Fibroblast of the conjunctiva (primary cell): ENCODE measurements around the gene TRPC4AP.
"Not testable (repeated sequence)": the region's sequence is repeated elsewhere in the genome, so short reads cannot be mapped to it uniquely, and the experiment has no call there.

Experiments used
- DNase-seq: peaks from one replicate; pipeline ENCODE4 v3.0.0-alpha.2; 2010; ENCODE audit warnings: low read depth

TRPC4AP gene

DNA sequence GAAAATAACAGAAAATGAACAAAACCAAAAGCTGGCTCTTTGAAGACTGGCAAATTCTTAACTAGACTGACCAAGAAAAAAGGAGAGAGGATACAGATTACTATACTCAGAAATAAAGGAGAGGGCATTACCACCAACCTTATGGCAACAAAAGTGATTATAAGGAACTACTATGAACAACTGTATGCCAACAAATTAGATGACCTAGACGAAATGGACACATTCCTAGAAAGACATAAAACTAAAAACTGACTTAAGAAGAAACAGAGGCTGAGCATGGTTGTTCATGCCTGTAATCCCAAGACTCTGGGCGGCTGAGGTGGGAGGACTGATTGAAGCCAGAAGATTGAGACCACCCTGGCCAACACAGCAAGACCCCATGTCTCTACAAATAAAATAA lies 33.5 kb downstream of the TRPC4AP start:
- DNase-seq: no peak

DNA sequence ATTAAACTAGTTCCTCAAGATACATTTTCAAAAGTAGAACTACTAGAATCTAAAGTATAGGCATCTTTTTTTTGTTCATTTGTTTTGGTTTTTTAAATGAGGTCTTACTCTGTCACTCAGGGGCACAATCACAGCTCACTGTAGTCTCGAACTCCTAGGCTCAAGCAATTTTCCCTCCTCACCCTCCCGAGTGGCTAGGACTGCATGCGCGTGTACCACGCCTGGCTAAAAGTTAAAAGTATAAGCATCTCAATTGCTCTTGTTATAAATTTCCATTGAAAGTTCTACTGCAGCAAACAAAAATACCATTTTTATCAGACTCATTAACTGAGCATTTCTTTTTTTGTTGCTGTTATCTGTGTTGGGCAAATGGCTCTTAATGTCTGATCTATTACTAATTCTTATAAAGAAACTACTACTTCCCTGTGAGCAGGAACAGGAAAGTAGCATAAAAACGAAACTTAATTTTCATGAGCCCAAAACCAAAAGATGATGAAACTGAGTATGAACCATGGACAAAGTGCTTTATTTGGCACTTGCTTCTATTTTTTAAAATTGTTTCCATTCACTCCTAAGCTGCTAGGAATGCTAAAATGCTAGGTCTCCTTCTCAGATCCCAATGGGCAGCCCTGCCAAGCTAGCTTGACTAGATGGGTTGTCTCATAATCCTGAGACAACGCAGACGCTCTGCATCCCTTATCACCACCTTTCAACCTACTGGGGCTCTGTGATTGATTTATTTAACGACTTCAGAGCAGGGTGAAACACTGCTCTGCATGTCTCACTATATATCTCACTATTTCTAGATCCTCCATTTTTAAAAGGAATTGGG lies 36.9 kb downstream of the TRPC4AP start:
- peak; percentile 4 for DNase-seq

DNA sequence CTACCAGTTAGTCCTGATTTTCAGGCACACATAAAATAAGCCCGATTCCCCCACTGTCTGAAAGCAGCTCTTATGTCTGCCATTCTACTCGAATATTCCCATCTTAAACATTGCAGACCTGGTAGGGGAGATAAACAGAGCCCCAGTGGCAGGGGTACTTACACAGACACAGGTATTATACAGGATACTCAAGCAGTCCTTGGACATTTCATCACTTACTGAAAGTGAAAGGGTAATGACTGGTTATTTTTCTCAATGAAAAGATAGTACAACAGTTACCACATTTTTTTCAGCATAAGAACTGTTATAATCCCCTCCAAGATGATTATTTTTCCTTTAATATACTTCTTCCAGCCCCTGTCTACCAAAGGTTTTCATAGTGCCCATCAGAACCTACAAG lies 37.8 kb downstream of the TRPC4AP start:
- DNase-seq: no peak

DNA sequence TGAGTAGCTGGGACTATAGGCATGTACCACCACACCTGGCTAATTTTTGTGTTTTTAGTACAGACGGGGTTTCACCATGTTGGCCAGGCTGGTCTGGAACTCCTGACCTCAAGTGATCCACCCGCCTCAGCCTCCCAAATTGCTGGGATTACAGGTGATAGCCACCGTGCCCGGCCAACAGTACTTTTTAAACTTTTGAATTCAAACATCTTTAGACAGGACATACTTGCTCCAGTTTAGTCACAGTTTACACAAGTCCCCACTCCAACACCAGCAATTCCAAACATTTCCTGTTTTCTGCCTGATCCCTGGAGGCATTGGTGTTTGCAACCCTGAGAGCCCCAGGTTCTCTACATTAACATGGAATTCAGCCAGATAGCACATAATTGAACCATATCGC lies 40.0 kb downstream of the TRPC4AP start:
- DNase-seq: not testable (repeated sequence)

DNA sequence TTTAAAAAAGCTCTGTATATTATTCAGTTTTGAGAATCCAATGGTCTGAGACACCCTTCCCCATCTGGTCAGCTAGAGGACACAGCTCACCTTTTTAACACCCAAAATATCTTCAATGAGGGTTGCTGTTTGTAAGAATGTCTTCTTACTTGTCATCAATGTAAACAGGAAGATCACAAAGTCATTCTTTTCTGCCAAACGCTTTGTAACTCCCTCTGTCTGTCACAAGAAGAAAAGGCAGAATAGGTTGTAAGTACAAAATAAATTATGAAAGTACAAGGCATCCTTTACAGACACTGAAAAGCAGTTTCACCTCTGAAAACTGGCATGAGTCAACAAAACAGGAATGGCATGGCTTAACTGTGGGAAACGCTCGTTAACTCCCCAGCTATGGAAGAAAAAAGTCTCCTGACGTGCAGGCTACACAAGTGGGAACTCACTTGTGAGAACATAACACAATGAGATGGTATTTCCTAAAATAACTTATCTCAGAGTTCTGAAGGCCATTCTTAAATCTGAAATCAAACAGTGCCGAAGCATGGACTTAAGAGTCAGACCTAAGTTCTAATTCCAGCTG lies 42.7 kb downstream of the TRPC4AP start:
- no peak for DNase-seq

DNA sequence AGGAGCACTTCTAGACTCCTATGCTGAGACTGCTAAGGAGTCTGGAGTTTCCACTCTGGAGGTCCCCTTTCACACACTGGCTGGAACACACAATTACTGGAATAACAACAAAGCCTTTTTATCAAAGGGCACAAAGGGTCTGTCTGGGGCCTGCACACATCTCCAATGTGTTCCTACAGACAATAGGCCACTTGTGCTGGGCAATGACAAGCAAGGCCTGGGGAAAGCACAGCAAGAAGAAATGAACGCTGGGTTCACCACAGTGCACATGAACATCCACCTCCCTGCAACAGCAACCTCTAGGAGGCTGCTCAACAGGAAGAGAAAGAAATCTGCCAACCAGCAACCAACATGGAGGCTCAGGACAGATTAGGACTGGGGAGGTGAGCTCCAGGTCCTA lies 43.9 kb downstream of the TRPC4AP start:
- no peak for DNase-seq

DNA sequence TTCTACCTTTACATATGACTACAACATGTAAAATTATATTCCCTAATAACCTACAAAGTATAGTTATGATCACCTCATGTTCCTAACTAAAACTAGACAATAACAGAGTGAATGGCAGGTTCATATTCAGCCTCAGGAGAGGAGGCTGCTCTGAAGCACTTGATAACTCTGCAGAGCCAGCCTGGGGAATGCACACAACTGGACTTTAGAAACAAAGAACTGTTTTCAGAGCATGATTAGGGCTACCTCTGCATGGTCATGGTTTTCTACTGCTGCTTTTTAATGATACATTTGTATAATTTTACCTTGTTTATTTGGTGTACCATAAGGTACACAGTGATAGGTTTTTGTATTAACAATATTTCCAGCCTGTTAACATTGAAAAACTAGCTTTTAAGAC lies 50.3 kb downstream of the TRPC4AP start:
- no peak for DNase-seq

DNA sequence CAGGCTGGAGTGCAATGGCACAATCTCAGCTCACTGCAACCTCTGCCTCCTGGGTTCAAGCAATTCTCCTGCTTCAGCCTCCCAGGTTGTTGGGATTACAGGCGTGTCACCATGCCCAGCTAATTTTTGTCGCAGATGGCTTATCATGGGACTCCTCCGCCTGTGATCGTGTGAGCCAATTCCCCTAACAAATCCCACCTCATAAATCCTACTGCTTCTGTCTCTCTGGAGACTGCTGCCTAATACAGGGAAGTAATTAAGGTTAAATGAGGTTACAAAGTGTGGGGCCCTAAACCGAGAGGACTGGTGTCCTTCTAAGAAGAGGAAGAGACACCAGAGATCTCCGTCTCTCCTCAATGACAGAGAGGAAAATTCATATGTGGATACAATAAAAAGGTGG lies 52.0 kb downstream of the TRPC4AP start:
- DNase-seq: no peak

DNA sequence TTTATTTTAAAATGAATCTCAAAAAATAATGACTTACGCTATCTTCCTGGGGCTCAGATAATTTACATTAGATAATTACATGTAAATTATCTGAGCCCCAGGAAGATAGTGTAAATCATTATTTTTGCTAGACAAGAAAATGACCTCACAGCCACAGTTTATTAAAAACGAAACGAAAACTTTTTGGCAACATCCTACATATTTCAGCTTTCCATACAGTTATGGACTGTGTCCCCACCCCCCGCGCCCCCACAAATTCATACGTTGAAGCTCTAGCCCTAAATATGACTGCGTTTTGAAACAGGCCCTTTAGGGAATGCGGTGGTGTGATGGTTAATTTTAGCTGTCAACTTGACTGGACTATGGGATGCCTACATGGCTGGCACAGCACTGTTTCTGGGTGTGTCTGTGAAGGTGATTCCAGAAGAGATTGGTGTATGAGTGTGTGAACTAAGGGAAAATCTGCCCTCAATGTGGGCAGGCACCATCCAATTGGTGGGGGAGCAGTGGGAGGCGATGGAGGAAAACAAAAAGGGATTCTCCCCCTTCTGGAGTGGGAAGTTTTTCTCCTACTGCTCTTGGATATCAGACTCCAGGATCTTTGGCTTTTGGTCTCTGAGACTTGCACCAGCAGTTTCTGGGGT lies 52.6 kb downstream of the TRPC4AP start:
- DNase-seq: no peak

DNA sequence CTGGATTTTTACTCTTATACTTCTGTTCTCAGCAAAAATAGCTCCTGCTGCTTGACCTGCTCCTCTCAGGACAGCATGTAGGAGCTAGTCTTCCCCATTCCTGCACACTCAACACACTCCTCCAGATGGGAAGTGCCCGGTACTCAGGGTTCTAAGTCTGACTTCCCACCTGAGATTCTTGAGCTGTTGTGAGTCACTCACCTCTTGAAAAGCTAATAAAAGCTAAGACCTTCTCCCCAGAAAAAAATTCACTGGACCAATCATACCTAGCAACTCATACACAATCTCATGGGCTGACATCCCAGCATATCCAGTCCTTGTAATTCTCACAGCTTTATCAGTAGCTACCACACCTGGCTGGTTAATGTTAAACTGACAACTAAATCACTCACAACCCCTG lies 53.5 kb downstream of the TRPC4AP start:
- no peak for DNase-seq

DNA sequence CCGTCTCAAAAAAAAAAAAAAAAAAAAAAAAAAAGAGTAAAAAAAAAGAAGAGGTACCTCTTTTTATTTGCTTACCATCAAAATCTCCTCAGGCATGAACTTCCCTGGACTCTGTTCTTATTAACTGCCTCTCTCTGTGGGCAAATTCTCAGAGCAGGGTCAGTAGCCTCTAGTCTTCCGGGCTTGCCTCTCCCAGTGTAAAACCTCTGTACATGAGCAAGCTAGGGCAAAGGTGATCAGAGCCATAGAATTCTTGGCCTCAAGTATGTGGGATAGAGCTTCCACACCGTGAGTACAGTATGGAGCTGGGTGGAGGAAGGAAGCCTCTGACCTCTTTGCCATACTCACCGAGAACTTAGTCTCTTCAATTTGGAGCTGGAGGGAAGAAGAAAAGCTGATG lies 58.5 kb downstream of the TRPC4AP start:
- no peak for DNase-seq

DNA sequence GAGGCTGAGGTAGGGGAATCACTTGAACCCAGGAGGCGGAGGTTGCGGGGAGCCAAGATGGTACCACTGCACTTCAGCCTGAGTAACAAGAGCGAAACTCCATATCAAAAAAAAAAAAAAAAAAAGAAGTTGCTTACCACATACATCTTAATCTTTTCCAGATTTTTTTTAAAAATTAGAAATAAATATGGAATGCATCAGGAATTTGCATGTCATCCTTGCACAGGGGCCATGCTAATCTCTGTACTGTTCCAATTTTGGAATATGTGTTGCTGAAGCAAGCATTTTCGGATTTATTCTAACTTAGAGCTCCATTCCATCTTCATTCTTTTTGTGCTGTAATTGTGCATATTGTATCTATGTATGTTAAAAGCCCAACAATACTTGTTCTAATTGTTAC lies 62.5 kb downstream of the TRPC4AP start:
- no peak for DNase-seq

DNA sequence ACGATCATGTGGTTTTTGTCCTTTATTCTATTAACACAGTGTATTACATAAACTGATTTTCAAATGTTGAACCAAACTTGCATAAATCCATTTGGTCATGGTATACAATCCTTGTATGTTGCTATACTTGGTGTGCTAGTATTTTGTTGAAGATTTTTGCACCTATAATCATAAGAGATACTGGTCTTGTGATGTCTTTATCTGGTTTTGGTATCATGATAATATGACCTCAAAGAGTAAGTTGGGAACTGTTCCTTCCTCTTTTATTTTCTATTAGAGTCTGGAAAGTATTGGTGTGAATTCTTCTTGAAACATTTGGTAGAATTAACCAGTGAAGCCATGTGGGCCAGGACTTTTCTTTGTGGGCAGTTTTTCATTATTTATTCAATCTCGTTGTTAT lies 65.3 kb downstream of the TRPC4AP start:
- no peak for DNase-seq

DNA sequence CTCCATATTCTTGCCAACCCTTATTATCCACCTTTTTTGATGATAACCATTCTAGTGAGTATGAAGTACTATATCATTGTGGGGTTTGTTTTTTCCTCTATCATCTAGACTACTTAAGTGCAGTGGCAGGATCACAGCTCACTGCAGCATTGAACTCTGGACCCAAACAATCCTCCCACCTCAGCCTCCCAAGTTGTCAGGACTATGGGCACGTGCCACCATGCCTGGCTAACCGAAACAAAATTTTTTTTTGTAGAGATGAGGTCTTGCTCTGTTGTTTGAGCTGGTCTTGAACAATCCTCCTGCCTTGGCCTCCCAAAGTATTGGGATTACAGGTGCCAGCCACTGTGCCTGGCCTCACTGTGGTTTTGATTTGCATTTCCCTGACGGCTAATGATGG lies 67.5 kb downstream of the TRPC4AP start:
- DNase-seq: no peak

DNA sequence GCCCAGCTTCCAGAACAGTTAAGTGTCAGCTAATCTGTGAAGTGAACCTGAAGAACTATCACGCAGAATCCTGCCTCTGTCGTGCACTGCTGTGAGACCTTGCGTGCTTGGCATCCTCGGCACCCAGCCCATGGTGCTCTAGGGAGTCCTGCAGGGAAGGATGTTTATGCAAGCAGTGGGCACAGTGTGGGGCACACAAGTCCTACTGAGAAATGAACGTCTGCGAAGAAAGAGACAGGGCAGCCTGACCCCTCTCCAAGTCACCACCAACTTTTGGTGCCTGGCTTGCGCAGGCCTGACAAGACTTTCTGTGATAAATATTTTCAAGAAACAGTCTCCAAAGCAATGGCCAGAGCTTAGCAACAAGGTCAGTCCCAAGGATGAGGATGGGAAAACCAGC lies 69.0 kb downstream of the TRPC4AP start:
- no peak for DNase-seq

DNA sequence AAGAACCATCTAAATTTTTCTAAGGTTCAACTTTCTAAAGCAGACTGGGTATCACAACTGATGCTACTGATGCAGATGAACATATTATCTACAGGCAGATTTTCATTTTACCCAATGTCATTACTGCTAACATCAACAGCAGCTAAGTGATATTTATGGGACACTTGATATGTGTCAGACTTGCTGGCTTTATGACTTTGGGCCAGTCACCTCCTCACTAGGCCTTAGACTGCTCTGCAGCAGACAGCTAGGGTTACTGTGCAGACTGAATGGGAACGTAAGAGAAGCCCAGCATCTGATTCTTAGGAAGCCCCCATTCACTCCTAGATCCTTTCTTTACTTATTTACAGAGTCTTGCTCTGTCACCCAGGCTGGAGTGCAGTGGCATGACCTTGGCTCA lies 70.8 kb downstream of the TRPC4AP start:
- no peak for DNase-seq

DNA sequence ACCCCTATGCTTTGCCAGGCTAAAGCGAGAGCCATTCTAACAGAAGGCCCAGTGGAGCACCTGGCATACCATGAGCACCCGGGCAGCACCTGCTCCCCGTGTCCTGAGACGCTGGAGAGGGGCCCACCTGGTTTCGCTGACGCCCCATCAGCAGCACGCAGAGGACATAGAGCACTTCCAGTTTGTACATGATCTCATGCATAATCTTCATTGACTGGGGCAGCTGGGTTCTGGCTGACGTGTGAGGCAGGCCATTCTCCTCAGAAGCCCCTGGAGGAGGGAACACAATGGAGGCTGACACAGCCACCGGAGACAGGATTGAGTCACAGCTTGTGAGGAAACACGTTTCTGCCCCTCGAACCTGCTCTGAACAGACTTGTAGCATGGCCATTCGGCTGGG lies 71.5 kb downstream of the TRPC4AP start:
- DNase-seq: no peak

DNA sequence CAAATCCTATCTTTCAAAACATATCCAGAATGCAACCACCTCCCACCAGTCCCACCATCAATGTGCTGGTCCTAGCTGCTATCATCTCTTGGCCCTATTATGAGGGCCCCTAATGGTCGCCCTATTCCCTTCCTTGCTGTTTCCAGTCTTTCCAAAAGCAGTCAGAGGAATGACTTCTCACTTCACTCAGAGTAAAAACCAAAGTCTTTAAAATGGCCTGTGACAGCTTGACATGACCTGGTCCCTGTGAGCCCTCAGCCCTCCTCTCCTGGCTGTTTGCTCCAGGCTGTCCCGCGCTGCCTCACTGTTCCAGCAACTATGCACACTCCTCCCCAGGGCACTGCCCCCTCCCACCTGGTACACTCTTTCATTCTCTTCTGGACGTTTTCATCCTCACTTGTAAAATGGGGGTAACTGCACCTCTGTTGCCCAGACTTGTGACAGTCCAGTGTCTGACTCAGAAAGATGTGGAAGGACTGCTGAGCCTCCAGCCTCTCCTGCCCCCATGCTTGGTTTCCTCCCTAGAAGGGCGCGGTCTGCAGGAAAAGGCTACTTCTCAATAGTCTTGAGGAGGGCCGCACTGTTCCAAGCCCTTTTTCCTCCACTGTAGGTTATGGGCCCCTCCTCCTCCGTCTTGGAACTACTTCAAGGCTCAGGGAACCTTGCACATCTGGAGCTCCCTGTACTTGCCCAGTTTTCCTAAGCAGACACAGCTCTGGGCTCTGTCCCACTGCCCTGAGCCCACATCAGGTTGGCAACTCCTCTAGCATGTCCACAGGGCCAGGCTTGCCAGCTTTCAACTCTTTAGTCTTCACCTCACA lies 72.3 kb downstream of the TRPC4AP start:
- no peak for DNase-seq

DNA sequence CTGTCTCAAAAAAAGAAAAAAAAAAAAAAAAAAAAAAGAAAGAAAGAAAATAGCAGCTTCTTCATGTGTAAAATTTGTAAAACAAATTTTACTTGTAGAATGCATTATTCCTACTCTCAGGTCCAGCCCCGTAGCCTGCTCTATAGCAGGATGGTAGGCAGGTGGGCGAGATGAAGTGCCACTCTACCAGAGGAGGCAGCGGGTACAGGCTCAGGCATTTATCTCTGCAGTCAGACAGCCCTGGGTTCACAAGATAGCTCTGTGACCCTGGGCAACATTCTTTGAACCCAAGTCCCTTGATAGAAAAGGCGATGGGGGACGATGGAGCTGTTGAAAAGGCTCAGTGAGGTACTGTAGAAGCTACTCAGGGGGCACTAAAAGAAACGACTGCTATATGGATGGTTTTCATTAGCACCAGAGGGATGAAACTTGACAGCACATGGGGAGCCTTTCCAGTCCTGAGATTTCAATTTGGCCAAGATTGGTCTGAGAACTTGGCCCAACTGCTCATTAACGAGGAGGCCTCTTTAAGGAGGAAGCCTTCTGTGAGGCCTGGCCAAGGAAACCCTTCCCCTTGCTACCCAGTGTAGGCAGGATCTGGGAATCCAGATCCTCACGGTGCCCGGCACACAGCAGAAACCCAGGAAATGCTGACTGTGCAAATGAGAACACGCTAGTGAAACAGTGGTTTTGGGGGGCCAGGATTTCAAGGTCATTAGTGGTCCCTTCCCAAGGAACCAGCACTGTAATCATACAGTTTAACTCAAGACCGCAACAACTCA lies 73.8 kb downstream of the TRPC4AP start:
- no peak for DNase-seq

DNA sequence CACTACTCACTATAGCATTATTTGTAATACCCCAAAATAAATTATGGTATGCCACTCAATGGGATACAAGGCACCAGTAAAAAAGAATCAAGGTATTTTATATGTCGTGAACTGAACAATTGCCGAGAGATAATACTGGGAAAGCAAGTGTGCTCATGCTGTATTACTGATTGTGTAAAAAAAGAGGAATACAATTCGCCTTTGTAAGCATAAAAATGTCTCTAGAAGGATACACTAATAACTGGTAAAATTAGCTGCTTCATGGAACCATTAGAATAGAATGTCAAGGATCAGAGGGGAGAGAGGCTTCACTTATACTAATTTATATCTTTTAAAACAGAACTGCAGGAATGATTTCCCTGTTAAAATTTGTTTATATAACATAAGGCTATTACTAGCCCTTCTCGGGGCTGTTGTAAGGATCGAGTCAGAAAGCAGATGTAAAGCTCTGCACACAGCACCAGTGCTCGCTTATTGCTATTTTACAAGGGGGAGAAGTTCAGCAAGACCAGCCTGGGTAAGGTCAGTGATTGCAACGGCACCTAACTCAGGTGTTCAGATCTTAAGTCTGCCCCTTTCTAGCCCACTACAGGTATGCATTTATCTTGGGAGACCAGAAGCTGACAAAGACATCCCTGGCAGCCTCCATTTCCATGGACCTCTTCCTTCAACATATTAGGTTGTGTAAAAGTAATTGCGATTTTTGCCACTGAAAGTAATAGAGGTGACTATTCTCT lies 75.3 kb downstream of the TRPC4AP start:
- DNase-seq: no peak

DNA sequence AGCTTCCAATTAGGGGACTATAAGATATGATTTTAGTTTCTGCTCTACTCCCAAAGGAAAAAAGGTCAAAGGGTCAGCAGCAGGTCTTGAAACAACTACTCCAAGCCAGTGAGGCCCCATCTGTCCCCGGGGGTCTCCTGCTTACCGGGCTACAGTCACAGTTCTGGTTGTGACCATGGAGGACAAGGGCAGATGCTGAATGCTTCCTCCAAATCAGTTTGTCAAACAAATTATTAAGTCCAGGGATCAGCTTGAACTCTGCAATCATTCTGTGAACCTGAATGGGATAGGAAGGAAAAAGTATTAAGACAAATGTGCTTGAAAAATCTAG lies 76.8 kb downstream of the TRPC4AP start:
- DNase-seq: no peak
